NCI-H526 (cell line): Measurements from ENCODE around the gene TRERF1.
A peak's percentile ranks its signal among the peaks of the same experiment; 100 is the strongest.
"Not testable (repeated sequence)": the region's sequence is repeated elsewhere in the genome, so short reads cannot be mapped to it uniquely, and the experiment has no call there.

Experiments
- DNase-seq, 2 experiments: peaks; one replicate each; lab custom pipeline; 2025; lab: John Stamatoyannopoulos, UW

Gene TRERF1

DNA sequence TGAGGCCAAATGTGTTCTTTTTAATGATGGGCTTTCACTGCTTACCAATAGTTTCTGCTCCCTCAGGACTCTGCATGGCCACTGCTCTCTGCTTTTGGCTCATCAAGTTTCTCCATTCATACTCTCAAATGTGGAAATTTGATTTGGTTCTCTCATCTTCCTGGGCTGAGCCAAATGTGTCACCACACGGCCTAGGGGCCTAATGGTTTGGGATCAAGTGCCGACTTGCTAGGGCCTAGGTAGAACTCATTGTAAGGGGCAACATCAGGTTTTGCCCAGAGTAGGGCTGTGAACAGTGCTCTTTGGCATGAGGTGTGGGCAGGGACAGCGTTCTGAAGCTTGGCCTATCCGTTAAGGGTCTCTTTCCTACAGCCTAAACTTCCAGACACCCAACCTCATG, 230.2 kb downstream of the TRERF1 start:
- DNase-seq = no peak

DNA sequence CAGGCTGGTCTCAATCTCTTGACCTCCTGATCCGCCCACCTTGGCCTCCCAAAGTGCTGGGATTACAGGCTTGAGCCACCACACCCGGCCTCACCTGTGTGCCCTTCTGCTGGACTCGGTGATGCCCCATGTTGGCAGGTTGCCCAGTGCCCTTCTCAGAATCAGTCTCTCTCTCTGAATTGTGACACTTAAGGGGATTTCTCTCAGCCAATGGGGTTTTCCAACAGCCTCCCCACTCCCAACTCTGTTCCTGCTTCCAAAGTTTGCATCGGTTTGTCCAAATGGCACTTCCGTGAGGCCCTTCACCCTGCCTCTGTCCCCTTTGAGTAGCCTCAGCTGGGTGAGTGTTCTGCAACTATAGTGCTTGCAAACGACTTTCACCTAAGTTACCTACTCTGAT, 230.9 kb downstream of the TRERF1 start:
- DNase-seq = no peak

DNA sequence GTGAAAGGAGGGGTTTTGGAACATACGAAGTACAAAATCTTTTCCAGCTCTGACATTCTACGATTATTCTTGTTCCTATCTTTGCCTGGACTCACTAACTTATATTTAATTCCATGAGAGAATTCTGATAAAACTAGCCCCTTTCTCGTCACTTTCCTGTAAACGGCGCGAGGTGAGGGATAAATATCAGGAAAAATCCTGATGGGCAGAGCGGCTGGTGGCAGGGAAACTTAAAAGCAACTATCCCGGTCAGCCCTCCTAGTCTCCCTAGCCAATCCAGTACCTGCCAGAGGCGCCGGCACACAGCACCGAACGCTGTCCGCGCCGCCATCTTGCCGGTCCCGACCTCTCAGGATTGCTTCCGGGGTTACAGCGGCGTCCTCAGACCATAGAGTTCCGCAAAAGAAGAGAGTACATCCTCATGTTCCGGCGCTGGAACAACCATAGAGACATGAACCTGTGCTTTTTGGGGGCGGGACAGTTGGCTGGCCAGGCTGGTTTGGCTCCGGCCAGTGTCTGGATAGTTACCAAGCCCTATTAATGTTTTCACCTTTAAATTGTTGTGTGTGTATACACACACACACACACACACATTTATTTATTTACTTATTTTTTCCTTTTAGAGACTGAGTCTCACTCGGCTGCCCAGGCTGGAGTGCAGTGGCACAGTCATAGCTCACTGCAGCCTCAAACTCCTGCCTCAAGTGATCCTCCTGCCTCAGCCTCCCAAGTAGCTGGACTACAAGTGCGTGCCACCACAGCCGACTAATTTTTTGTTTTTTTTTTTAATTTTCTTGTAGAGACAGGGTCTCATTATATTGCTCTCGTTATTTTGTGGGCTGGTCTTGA, 234.0 kb downstream of the TRERF1 start, which contains the start of gene MRPS10:
TSS of gene MRPS10 (minus strand) at position 343 of the 849 bp plus-strand sequence. CDS start at position 331, 12 bp downstream.
- peak; percentile 94 to 97 for DNase-seq

GRCh38 chr6:42217157-42217518, 234.6 kb downstream of the TRERF1 start:
- peak in 1 of 2 experiments; percentile 9 for DNase-seq

- not testable (repeated sequence) for DNase-seq
Observed at GRCh38 chr6:42216495-42216894, 235.2 kb downstream of the TRERF1 start.

GRCh38 chr6:42212442-42212841, 239.3 kb downstream of the TRERF1 start:
- DNase-seq = no peak

- DNase-seq = no peak
Observed at GRCh38 chr6:42211726-42212125, 240.0 kb downstream of the TRERF1 start.

DNA sequence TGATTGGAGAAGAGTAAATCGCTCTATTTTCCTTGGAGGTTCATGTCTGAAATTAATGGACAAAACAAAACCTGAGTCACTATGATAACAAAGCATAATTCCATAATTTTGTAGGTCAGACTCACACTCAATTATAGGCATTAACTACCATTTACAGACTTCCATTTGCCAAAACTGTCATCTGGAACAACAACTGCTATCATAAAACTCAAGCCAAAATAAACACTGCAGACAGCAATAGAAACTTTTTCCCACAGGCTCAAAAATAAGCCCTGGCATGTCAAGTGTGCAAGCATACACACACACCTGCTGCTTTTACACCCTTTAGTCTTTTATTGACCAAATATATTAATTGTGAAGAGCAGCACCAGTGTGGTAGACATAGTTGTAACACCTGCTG, 241.2 kb downstream of the TRERF1 start:
- no peak for DNase-seq

GRCh38 chr6:42207559-42207958, 244.2 kb downstream of the TRERF1 start:
- not testable (repeated sequence) for DNase-seq

- no peak for DNase-seq
Observed at GRCh38 chr6:42204768-42205282, 246.9 kb downstream of the TRERF1 start.

- DNase-seq = no peak
Observed at GRCh38 chr6:42203183-42203582, 248.5 kb downstream of the TRERF1 start.

- DNase-seq = not testable (repeated sequence)
Observed at GRCh38 chr6:42202131-42202915, 249.4 kb downstream of the TRERF1 start.

DNA sequence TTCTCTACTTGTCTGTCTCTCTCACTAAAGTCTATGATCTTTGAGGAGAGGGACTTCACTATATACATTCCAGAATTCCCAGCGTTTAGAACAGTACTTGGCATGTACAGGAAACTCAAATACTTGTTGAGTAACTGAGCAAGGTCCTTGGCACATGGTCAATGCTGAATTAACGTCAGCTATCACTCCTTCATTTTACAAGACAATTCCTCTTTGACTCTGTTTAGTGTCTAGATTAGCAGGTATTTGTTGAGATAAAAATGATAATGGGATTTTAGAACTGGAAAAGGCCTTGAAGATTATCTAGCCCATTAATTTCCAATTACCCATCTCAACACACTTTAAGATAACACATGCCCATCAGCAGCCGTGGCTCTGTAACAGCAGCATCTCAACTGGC, 250.3 kb downstream of the TRERF1 start:
- no peak for DNase-seq

DNA sequence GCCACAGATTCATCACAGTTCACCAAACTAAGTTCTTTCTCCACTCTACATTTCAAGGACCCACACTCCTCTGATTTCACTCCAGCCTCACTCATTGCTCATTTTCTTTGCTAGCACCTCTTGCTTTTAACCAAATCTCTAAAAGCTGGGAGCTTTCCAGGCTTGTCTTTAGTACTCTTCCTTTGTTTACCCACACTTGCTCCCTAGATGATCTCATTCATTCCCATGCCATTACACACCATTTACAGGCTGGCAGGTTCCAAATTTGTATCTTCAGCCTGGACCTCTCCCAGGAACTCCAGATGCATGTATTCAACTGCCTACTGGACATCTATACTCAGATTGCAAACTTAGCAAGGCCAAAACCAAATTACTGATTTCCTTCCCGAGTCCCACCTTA, 251.7 kb downstream of the TRERF1 start:
- DNase-seq = no peak

GRCh38 chr6:42199106-42199981, 252.4 kb downstream of the TRERF1 start:
- no peak for DNase-seq

GRCh38 chr6:42197555-42198362, 254.0 kb downstream of the TRERF1 start:
- no peak for DNase-seq

DNA sequence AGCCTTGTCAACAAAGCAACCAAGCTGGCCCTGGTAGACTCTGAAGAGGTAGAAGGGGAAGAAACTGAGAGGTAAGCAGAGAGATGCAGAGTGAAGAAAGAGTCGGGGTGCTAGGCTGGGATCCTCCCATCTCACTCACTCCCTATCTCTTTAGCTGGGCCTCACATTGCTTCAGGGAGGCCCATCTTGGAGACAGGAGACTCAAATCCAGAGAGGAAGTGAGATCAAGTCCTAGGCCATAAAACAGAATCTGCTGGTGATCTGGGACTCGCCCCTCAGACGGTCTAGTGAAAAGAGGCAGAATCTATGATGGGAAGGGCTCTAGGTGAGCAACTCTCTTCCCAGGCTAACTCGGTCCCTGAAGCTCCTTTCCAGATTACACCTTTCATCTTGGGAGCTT, 256.3 kb downstream of the TRERF1 start:
- DNase-seq = no peak

DNA sequence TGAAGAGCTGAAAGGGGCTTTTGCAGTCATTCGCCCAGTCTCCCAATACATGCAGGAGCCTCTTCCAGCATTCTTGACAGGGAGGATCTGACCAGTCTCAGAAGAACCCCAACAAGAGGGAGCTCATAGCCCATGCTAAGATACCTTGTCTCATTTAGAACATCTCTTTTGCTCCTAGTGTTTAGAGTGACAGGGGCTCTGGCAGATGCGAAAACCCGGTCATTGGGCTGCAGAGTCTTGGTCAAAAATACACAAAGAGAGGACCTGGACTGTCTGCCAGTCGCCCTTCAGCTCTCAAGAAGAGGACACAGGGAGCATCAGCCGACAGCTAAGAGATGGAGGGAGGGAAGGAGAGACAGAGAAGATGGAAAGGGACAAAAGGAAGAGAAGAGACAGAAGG, 257.7 kb downstream of the TRERF1 start:
- no peak for DNase-seq

- no peak for DNase-seq
Observed at GRCh38 chr6:42193491-42193894, 258.2 kb downstream of the TRERF1 start.

DNA sequence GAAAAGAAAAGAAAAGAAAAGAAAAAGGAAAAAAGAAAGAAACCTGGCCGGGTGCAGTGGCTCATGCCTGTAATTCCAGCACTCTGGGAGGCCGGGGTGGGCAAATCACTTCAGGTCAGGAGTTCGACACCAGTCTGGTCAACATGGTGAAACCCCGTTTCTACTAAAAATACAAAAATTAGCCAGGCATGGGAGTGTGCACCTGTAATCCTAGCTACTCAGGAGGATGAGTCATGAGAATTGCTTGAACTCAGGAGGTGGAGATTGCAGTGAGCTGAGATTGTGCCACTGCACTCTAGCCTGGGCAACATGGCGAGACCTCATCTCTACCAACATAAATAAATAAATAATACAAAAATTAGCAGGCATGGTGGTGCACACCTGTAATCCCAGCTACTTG, 259.3 kb downstream of the TRERF1 start:
- not testable (repeated sequence) for DNase-seq
